ENCODE measurements around the gene MB21D2.

The MB21D2 gene

DNA sequence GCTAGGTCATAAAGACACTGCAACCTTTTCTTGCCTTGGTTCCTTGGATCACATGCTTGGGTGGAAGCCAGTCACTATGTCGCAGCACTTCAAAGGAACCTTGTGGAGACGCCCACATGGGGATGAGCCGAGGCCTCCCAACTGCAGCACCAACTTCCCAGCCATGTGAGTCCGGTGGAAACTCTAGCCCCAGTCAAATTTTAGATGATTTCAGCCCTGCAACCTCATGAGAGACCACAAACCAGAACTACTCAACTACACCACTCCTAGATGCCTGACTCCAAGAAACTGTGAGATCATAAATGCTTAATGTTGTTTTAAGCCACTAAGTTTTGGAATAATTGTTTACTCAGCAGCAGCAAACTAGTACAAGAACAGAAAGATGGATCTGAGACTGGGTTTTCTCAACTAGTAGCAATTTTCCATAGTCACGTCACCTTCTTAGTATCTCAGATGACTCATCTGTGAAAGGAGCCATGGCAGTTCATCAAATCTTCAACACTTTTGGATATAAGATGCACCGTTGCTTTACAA lies 86.5 kb downstream of the MB21D2 start:
- no peaks in the 10 kb centered on the region for H3K4me1 ChIP-seq (ENCODE audit: control insufficient read depth in 1 of 2, insufficient read depth in 1 of 2, low read depth in 1 of 2, low read length in 1 of 2)
- no peak overlapping the region for H3K4me3 ChIP-seq (ENCODE audit: low read depth in 1 of 2, low read length in 1 of 2)
- TF ChIP-seq, protein P1, sequence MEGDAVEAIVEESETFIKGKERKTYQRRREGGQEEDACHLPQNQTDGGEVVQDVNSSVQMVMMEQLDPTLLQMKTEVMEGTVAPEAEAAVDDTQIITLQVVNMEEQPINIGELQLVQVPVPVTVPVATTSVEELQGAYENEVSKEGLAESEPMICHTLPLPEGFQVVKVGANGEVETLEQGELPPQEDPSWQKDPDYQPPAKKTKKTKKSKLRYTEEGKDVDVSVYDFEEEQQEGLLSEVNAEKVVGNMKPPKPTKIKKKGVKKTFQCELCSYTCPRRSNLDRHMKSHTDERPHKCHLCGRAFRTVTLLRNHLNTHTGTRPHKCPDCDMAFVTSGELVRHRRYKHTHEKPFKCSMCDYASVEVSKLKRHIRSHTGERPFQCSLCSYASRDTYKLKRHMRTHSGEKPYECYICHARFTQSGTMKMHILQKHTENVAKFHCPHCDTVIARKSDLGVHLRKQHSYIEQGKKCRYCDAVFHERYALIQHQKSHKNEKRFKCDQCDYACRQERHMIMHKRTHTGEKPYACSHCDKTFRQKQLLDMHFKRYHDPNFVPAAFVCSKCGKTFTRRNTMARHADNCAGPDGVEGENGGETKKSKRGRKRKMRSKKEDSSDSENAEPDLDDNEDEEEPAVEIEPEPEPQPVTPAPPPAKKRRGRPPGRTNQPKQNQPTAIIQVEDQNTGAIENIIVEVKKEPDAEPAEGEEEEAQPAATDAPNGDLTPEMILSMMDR (IDR thresholded peaks at IDR 0.05): no peak
- H3K36me3 ChIP-seq: no peaks in the 10 kb centered on the region
- H3K9me3 ChIP-seq: no peaks in the 10 kb centered on the region
- no peaks in the 10 kb centered on the region for H3K27me3 ChIP-seq
- H3K27ac ChIP-seq: no peak overlapping the region

- H3K27me3 ChIP-seq: no peaks in the 10 kb centered on the region
Observed at GRCh38 chr3:192830291-192831110, 87.2 kb downstream of the MB21D2 start.

GRCh38 chr3:192827863-192828594 lies 89.6 kb downstream of the MB21D2 start:
- no peak overlapping the region for H3K4me3 ChIP-seq (ENCODE audit: low read depth in 1 of 2, low read length in 1 of 2)
- H3K27ac ChIP-seq: no peak overlapping the region
- H3K4me1 ChIP-seq (ENCODE audit: control insufficient read depth in 1 of 2, insufficient read depth in 1 of 2, low read depth in 1 of 2, low read length in 1 of 2): no peaks in the 10 kb centered on the region
- H3K9me3 ChIP-seq: no peaks in the 10 kb centered on the region
- no peaks in the 10 kb centered on the region for H3K36me3 ChIP-seq
- TF ChIP-seq, protein P1 (IDR thresholded peaks at IDR 0.05): no peak
- no peaks in the 10 kb centered on the region for H3K27me3 ChIP-seq

More at GRCh38 chr3:192830291-192831110, 87.2 kb downstream of the MB21D2 start:
- TF ChIP-seq, protein P1 (IDR thresholded peaks at IDR 0.05): no peak
- Histone ChIP-seq H3K4me3 (ENCODE audit: low read depth in 1 of 2, low read length in 1 of 2) (no peak overlapping the region), H3K4me1 (ENCODE audit: control insufficient read depth in 1 of 2, insufficient read depth in 1 of 2, low read depth in 1 of 2, low read length in 1 of 2) (no peaks in the 10 kb centered on the region), H3K36me3 (no peaks in the 10 kb centered on the region), H3K9me3 (no peaks in the 10 kb centered on the region), H3K27ac (no peak overlapping the region)

DNA sequence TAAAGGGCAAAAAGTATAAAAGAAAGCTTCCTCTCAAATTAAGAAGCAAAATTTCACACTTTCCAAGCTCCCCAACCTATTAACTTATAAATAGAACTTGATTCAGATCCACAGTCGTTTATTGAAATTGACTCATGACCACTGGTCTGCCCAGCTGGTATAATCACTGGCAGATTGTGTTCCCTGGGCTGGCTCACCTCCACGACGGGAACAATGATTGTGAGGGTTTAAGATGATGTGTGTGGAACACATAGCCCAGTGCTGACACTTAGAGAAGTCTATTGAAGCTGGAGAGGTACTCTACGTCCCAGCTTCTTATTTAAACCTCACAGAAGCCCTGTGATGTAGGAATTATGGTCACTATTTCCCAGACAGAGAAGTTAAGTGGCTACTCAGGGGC lies 90.4 kb downstream of the MB21D2 start:
- H3K4me1 ChIP-seq (ENCODE audit: control insufficient read depth in 1 of 2, insufficient read depth in 1 of 2, low read depth in 1 of 2, low read length in 1 of 2): no peaks in the 10 kb centered on the region
- no peak overlapping the region for H3K4me3 ChIP-seq (ENCODE audit: low read depth in 1 of 2, low read length in 1 of 2)
- H3K27me3 ChIP-seq: no peaks in the 10 kb centered on the region
- H3K9me3 ChIP-seq: no peaks in the 10 kb centered on the region
- H3K36me3 ChIP-seq: no peaks in the 10 kb centered on the region
- TF ChIP-seq, protein P1 (IDR thresholded peaks at IDR 0.05): no peak
- no peak overlapping the region for H3K27ac ChIP-seq

DNA sequence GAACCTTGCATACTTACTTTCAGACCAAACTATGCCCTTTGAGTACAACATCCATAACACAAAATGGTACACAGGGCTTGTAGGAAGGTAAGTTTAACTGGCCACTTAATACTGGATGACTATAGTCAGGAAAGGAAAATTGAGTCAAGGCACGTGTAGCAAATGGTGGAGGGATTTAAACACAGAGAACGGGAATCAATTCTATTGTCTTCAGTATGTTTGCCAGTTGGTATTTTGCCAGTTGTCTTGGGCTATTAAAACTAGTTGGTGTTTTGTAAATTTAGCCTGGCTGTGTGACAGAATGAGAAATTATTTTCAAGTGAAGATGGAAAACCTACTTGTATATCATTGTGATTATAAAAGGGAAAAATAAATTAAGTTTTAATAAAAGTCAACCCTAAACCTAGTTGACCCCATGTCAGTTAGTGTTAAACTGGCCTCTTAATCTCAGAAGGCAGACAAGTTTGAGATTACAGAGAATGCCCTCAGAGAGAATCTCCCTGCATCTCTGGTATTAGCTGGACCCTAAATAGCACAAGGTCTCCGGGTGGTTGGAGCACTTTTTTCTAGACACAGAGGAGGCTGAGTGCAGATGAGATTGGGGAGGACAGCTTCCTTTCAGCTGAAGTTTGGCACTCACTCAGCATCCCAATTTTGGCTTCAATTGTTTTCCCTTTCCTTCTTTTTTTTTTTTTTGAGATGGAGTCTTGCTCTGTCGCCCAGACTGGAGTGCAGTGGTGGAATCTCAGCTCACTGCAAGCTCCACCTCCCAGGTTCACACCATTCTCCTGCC lies 91.2 kb downstream of the MB21D2 start:
- no peak overlapping the region for H3K4me3 ChIP-seq (ENCODE audit: low read depth in 1 of 2, low read length in 1 of 2)
- no peak overlapping the region for H3K27ac ChIP-seq
- no peaks in the 10 kb centered on the region for H3K27me3 ChIP-seq
- H3K4me1 ChIP-seq (ENCODE audit: control insufficient read depth in 1 of 2, insufficient read depth in 1 of 2, low read depth in 1 of 2, low read length in 1 of 2): no peaks in the 10 kb centered on the region
- H3K36me3 ChIP-seq: no peaks in the 10 kb centered on the region
- H3K9me3 ChIP-seq: no peaks in the 10 kb centered on the region
- TF ChIP-seq, protein P1 (IDR thresholded peaks at IDR 0.05): no peak

Data from neutrophil (primary cell).